GM18909 (cell line): ENCODE results near the gene CUTA.

ENCODE experiments used
- ATAC-seq: cut with Tn5 transposase; IDR thresholded peaks from one replicate; pipeline ENCODE4 v1.9.1; 2021; ENCODE audit warnings: mild to moderate bottlenecking; ENCODE audit not compliant: unreplicated experiment, poor library complexity

Gene CUTA

GRCh38 chr6:33425668-33426577, 8.0 kb upstream of the CUTA start:
- ATAC-seq: peak; percentile 41

- ATAC-seq: no peak
These were observed 7.2 kb upstream of the CUTA start for GRCh38 chr6:33424855-33425667.

- no peak for ATAC-seq
These were observed 5.9 kb upstream of the CUTA start for GRCh38 chr6:33423777-33424176.

- no peak for ATAC-seq
These were observed 3.4 kb upstream of the CUTA start for GRCh38 chr6:33421344-33421643.

GRCh38 chr6:33420491-33421343, 2.8 kb upstream of the CUTA start:
- no peak for ATAC-seq

GRCh38 chr6:33419580-33420490, 1.9 kb upstream of the CUTA start, which contains the start of gene SYNGAP1:
Gene SYNGAP1, plus strand, starts transcription at chr6:33420065. Its CDS starts 200 bp downstream, at chr6:33420265.
- ATAC-seq: no peak

- no peak for ATAC-seq
These were observed 884 bp upstream of the CUTA start for GRCh38 chr6:33418690-33419291.

GRCh38 chr6:33417128-33417902, 592 bp downstream of the CUTA start:
- ATAC-seq: peak; percentile 0

GRCh38 chr6:33416386-33417127, 1.4 kb downstream of the CUTA start:
- no peak for ATAC-seq

GRCh38 chr6:33415831-33416230, 2.1 kb downstream of the CUTA start:
- ATAC-seq: no peak

GRCh38 chr6:33414592-33415271, 3.2 kb downstream of the CUTA start:
- no peak for ATAC-seq

- no peak for ATAC-seq
These were observed 4.4 kb downstream of the CUTA start for GRCh38 chr6:33413241-33414120.

GRCh38 chr6:33412140-33413009, 5.5 kb downstream of the CUTA start:
- no peak for ATAC-seq

GRCh38 chr6:33411632-33412005, 6.3 kb downstream of the CUTA start:
- no peak for ATAC-seq
